Measurements from ENCODE around the gene FBXO11. TPM values are rescaled to one million over a fixed set of nuclear protein-coding genes. Genes with fewer than 3 reads are reported as not detected.

FBXO11 gene
- total RNA-seq, 1 experiment from 2014 or later, result 60.5 TPM

DNA sequence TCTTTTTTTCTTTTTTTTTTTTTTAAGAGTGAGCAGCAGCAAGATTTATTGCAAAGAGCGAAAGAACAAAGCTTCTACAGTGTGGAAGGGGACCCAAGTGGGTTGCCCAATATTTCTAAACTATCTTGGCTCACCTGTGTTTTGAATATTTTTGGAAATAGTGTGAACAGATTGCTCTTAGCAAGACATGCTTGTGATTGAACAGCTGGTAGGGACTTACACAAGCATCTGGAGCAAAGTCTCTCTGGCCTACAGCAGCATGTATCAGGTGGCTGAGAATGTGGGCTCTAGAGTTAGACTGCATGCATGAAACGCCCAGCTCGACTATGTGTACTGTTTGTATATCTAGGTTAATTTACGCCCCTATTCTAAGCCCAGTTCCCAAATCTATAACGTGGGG, 40.3 kb upstream of the FBXO11 start:
- Mint-ChIP-seq H3K36me3 (ENCODE audit: insufficient read depth, unreplicated experiment) (no peaks in the 10 kb centered on the region), H3K4me1 (ENCODE audit: low read depth, unreplicated experiment) (no peaks in the 10 kb centered on the region), H3K27me3 (ENCODE audit: insufficient read depth, unreplicated experiment) (peaks cover 13% of the 10 kb centered on the region), H3K27ac (ENCODE audit: unreplicated experiment) (no peak overlapping the region), H3K4me3 (ENCODE audit: unreplicated experiment) (no peak overlapping the region), H3K9me3 (ENCODE audit: unreplicated experiment) (no peaks in the 10 kb centered on the region)
- TF ChIP-seq, protein P1, sequence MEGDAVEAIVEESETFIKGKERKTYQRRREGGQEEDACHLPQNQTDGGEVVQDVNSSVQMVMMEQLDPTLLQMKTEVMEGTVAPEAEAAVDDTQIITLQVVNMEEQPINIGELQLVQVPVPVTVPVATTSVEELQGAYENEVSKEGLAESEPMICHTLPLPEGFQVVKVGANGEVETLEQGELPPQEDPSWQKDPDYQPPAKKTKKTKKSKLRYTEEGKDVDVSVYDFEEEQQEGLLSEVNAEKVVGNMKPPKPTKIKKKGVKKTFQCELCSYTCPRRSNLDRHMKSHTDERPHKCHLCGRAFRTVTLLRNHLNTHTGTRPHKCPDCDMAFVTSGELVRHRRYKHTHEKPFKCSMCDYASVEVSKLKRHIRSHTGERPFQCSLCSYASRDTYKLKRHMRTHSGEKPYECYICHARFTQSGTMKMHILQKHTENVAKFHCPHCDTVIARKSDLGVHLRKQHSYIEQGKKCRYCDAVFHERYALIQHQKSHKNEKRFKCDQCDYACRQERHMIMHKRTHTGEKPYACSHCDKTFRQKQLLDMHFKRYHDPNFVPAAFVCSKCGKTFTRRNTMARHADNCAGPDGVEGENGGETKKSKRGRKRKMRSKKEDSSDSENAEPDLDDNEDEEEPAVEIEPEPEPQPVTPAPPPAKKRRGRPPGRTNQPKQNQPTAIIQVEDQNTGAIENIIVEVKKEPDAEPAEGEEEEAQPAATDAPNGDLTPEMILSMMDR (IDR thresholded peaks at IDR 0.05; ENCODE audit: insufficient read depth in 1 of 2, low read depth in 1 of 2, low read length in 1 of 2, severe bottlenecking in 1 of 2, unreplicated experiment in 1 of 2), result no peak
- Histone ChIP-seq H3K4me1 (no peaks in the 10 kb centered on the region), H3K9me3 (no peaks in the 10 kb centered on the region), H3K36me3 (ENCODE audit: control insufficient read depth, insufficient read depth, low read length) (no peaks in the 10 kb centered on the region), H3K27me3 (replicated peaks; ENCODE audit: control insufficient read depth, insufficient read depth, low read length) (no peaks in the 10 kb centered on the region), H3K4me3 (ENCODE audit: low read depth, low read length) (no peak overlapping the region)
- POLR2A ChIA-PET, result no interaction called here
- intact Hi-C loops (cut with micrococcal nuclease; ENCODE audit: unreplicated experiment), result no loop called here
- CTCF ChIA-PET, result no interaction called here
- no peak for DNase-seq
- no TSS peak for BruUV-seq (replicated peaks)

DNA sequence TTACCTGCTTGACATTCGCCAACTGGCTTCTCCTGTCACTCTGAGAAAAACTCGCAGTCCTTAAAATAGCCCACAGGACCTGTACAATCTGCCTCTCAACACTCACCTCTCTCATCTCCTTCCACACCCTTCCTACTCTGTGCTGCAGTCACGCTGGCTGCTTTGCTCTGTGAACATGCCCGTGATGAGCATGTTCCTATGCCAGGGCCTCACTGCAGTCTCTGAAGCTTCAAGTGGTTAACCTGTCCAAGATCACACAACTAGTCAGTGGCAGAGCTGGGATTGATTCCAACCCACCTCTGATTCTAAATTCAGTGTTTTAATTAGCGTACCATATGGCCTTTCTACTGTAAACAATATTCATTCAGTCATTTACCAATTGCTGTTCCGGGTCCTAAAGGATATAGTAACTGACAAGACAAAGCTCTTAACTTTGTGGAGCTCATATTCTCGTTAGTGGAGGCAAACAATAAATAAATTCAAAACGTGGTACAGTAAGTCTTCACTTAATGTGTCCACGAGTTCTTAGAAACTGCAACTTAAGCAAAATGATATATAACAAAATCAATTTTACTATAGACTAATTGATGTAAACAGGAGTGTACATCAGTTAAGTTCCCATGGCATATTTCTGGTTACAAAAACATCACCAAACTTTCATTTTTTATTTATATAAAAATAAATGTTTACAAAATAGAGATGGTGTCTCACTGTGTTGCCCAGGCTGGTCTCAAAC, 38.9 kb upstream of the FBXO11 start:
- CTCF ChIA-PET, result no interaction called here
- DNase-seq, result no peak
- intact Hi-C loops (cut with micrococcal nuclease; ENCODE audit: unreplicated experiment), result no loop called here
- H3K27me3 ChIP-seq (replicated peaks; ENCODE audit: control insufficient read depth, insufficient read depth, low read length), result no peaks in the 10 kb centered on the region
- Mint-ChIP-seq H3K27ac (ENCODE audit: unreplicated experiment) (no peak overlapping the region), H3K4me1 (ENCODE audit: low read depth, unreplicated experiment) (no peaks in the 10 kb centered on the region), H3K4me3 (ENCODE audit: unreplicated experiment) (no peak overlapping the region), H3K36me3 (ENCODE audit: insufficient read depth, unreplicated experiment) (no peaks in the 10 kb centered on the region), H3K27me3 (ENCODE audit: insufficient read depth, unreplicated experiment) (peaks cover 7% of the 10 kb centered on the region), H3K9me3 (ENCODE audit: unreplicated experiment) (no peaks in the 10 kb centered on the region)
- H3K4me1 ChIP-seq, result no peaks in the 10 kb centered on the region
- POLR2A ChIA-PET, result no interaction called here
- H3K4me3 ChIP-seq (ENCODE audit: low read depth, low read length), result no peak overlapping the region
- no TSS peak for BruUV-seq (replicated peaks)
- TF ChIP-seq, protein P1 (IDR thresholded peaks at IDR 0.05; ENCODE audit: insufficient read depth in 1 of 2, low read depth in 1 of 2, low read length in 1 of 2, severe bottlenecking in 1 of 2, unreplicated experiment in 1 of 2), result no peak
- no peaks in the 10 kb centered on the region for H3K9me3 ChIP-seq
- H3K36me3 ChIP-seq (ENCODE audit: control insufficient read depth, insufficient read depth, low read length), result no peaks in the 10 kb centered on the region

DNA sequence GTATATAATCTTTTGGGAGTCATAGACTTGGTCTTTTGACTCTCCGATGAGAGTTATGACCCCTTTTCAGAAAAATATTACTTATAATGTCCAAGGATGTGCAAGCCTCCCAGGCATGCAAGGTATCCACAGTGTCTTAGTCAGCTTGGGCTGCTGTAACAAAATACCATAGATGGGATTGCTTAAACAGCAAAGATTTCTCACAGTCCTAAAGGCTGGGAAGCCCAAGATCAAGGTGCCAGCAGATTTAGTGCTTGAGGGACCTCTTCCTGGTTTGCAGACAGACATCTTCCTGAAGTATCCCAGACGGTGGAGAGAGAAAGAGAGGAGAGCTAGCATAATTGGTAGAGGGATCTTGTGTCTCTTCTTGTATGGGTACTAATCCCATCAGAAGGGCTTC, 35.6 kb upstream of the FBXO11 start:
- BruUV-seq (replicated peaks), result no TSS peak
- DNase-seq, result no peak
- Mint-ChIP-seq H3K4me3 (ENCODE audit: unreplicated experiment) (no peak overlapping the region), H3K9me3 (ENCODE audit: unreplicated experiment) (no peaks in the 10 kb centered on the region), H3K27ac (ENCODE audit: unreplicated experiment) (no peak overlapping the region), H3K36me3 (ENCODE audit: insufficient read depth, unreplicated experiment) (no peaks in the 10 kb centered on the region), H3K4me1 (ENCODE audit: low read depth, unreplicated experiment) (no peaks in the 10 kb centered on the region), H3K27me3 (ENCODE audit: insufficient read depth, unreplicated experiment) (peaks cover 11% of the 10 kb centered on the region)
- TF ChIP-seq, protein P1 (IDR thresholded peaks at IDR 0.05; ENCODE audit: insufficient read depth in 1 of 2, low read depth in 1 of 2, low read length in 1 of 2, severe bottlenecking in 1 of 2, unreplicated experiment in 1 of 2), result no peak
- Histone ChIP-seq H3K36me3 (ENCODE audit: control insufficient read depth, insufficient read depth, low read length) (no peaks in the 10 kb centered on the region), H3K9me3 (no peaks in the 10 kb centered on the region), H3K27me3 (replicated peaks; ENCODE audit: control insufficient read depth, insufficient read depth, low read length) (no peaks in the 10 kb centered on the region), H3K4me3 (ENCODE audit: low read depth, low read length) (no peak overlapping the region), H3K4me1 (no peaks in the 10 kb centered on the region)
- POLR2A ChIA-PET, result no interaction called here
- CTCF ChIA-PET, result no interaction called here
- intact Hi-C loops (cut with micrococcal nuclease; ENCODE audit: unreplicated experiment), result no loop called here

Measured in Caco-2 (cell line).